Right lobe of liver (tissue), 6 donors: ENCODE data around the gene UBE2F. TPM values are rescaled to one million over a fixed set of nuclear protein-coding genes. Genes with fewer than 3 reads are reported as not detected.
A peak's percentile ranks its signal among the peaks of the same experiment; 100 is the strongest.
"Not testable (repeated sequence)": the region's sequence is repeated elsewhere in the genome, so short reads cannot be mapped to it uniquely, and the experiment has no call there.

Experiments used
- ATAC-seq, 4 donors: fragments of 200-7000 bp; cut with Tn5 transposase; one replicate each; pipeline ENCODE4 v1.9.1; 2020; ENCODE audit warnings: mild to moderate bottlenecking in 4 of 4, moderate library complexity in 4 of 4
- DNase-seq, 3 donors: peaks; one replicate each; pipeline ENCODE4 v3.0.0-alpha.2; 2020
- H3K27ac ChIP-seq, 3 donors: fragments of 200-600 bp; one replicate each; pipeline ENCODE4 v1.8.0; 2022
- H3K27me3 ChIP-seq, 2 donors: fragments of 200-600 bp; one replicate each; pipeline ENCODE4 v1.8.0; 2022
- H3K36me3 ChIP-seq, 4 donors: fragments of 200-600 bp; sonication (generic) in 1 of 4; one replicate each; pipeline versions ENCODE4 v1.5.1 to v1.8.0; 2017 to 2022; ENCODE audit warnings: control low read depth in 1 of 4
- H3K4me1 ChIP-seq, 4 donors: fragments of 200-600 bp; sonication (generic) in 1 of 4; one replicate each; pipeline versions ENCODE4 v1.5.1 to v1.8.0; 2017 to 2022; ENCODE audit warnings: control low read depth in 1 of 4
- H3K4me3 ChIP-seq, 3 donors: fragments of 200-600 bp; one replicate each; pipeline ENCODE4 v1.8.0; 2022
- H3K9me3 ChIP-seq, 4 donors: fragments of 200-600 bp; sonication (generic) in 1 of 4; one replicate each; pipeline versions ENCODE4 v1.5.1 to v1.8.0; 2017 to 2022; ENCODE audit warnings: control low read depth in 1 of 4
- CTCF ChIP-seq, 4 donors: fragments of 200-600 bp in 3 of 4; fragments of 450-650 bp in 1 of 4; IDR thresholded peaks; one replicate each; pipeline versions ENCODE4 v1.5.1 to v1.8.0; 2016 to 2022; ENCODE audit warnings: antibody characterized with exemption in 4 of 4, mild to moderate bottlenecking in 2 of 4
- POLR2A ChIP-seq: fragments of 450-650 bp; IDR thresholded peaks from one replicate; pipeline ENCODE4 v1.6.1; 2017; ENCODE audit warnings: antibody characterized with exemption, mild to moderate bottlenecking
- whole genome bisulfite sequencing: methylation state at CpG from one replicate; pipeline ENCODE4 v1.1.6; 2018; ENCODE audit warnings: low coverage, low lambda C conversion rate; ENCODE audit not compliant: insufficient coverage; ENCODE audit errors: missing lambda C conversion rate; 5-methylcytosine and 5-hydroxymethylcytosine counted together
- intact Hi-C, 2 donors: fragments of 100-400 bp; cut with DNase I; formaldehyde crosslinking; loops; one replicate each; pipeline versions ENCODE4 v1.11.2 to v1.14.1; 2022
- total RNA-seq, 6 experiments: library from RNA; depleted of rRNA in 2 of 6; stranded (reverse); fragments of >200 nt in 2 of 6; fragmentation: NEBNext Ultra II Directional in 3 of 6; extraction: Animal tissue kit (Norgen Biotek cat#: 25700) in 3 of 6; gene quantifications; one replicate each; pipeline versions ENCODE4 v1.1.0 to v1.2.4, GENCODE V29; 2016 to 2023
- donor health status: DM: no; HTN: yes; CAD: no.
- donor health status: DM: no; HTN: no; CAD: no.
- donor health status: DM: no; HTN: no; CAD: no.
- donor health status: DM: no; HTN: yes; CAD: no.
- donor health status: DM: no; HTN: yes; CAD: no.

The UBE2F gene
- total RNA-seq, 6 experiments from 2014 or later = 23.3 to 44.9 (median 28.3) TPM

- no peak for ATAC-seq
- intact Hi-C loops = no loop called here
- no peak for DNase-seq
- H3K36me3 ChIP-seq = peaks cover 0 to 8% (median 0%) of the 10 kb centered on the region in 4 donors
- no peaks in the 10 kb centered on the region for H3K27me3 ChIP-seq
- H3K4me3 ChIP-seq = no peak overlapping the region
- no peaks in the 10 kb centered on the region for H3K9me3 ChIP-seq
- no peak for TF ChIP-seq CTCF (IDR thresholded peaks at IDR 0.05)
- TF ChIP-seq POLR2A = no peak
- no peaks in the 10 kb centered on the region for H3K4me1 ChIP-seq
- H3K27ac ChIP-seq = no peak overlapping the region
- WGBS = 70% methylated on average over 4 of the region's 6 CpGs
These were observed 12.5 kb downstream of the UBE2F start for GRCh38 chr2:237979331-237979730.

- 50% methylated on average over 1 of the region's 1 CpG for WGBS
- H3K27ac ChIP-seq = no peak overlapping the region
- intact Hi-C loops = no loop called here
These were observed 13.3 kb downstream of the UBE2F start for GRCh38 chr2:237980087-237980486.

GRCh38 chr2:237980751-237981150 is 13.9 kb downstream of the UBE2F start:
- Histone ChIP-seq H3K27ac (no peak overlapping the region), H3K27me3 (no peaks in the 10 kb centered on the region), H3K9me3 (no peaks in the 10 kb centered on the region), H3K4me1 (no peaks in the 10 kb centered on the region), H3K4me3 (no peak overlapping the region), H3K36me3 (no peaks in the 10 kb centered on the region)
- ATAC-seq (no peak), DNase-seq (no peak)
- 60% methylated on average over 6 of the region's 6 CpGs for WGBS
- intact Hi-C loops = no loop called here
- TF ChIP-seq CTCF (IDR thresholded peaks at IDR 0.05) (no peak), POLR2A (no peak)

More at GRCh38 chr2:237980087-237980486, 13.3 kb downstream of the UBE2F start:
- peak in 1 of 4 donors; percentile 10 for ATAC-seq
- Histone ChIP-seq H3K27me3 (no peaks in the 10 kb centered on the region), H3K4me1 (no peaks in the 10 kb centered on the region), H3K4me3 (no peak overlapping the region), H3K9me3 (no peaks in the 10 kb centered on the region), H3K36me3 (peaks cover 0 to 6% (median 0%) of the 10 kb centered on the region in 4 donors)
- TF ChIP-seq CTCF (IDR thresholded peaks at IDR 0.05) (no peak), POLR2A (no peak)
- DNase-seq = no peak

GRCh38 chr2:237981621-237982020 is 14.8 kb downstream of the UBE2F start:
- WGBS = 93% methylated on average over 4 of the region's 5 CpGs
- H3K4me1 ChIP-seq, ATAC-seq, DNase-seq, H3K27me3 ChIP-seq, H3K4me3 ChIP-seq, intact Hi-C loops, H3K27ac ChIP-seq, H3K9me3 ChIP-seq, H3K36me3 ChIP-seq: not testable (repeated sequence)

GRCh38 chr2:237982039-237982725 is 15.4 kb downstream of the UBE2F start:
- intact Hi-C loops = no loop called here
- no peaks in the 10 kb centered on the region for H3K9me3 ChIP-seq
- ATAC-seq (no peak), DNase-seq (no peak)
- no peaks in the 10 kb centered on the region for H3K27me3 ChIP-seq
- H3K4me1 ChIP-seq = no peaks in the 10 kb centered on the region
- 84% methylated on average over 8 of the region's 9 CpGs for WGBS
- no peaks in the 10 kb centered on the region for H3K36me3 ChIP-seq
- H3K4me3 ChIP-seq = no peak overlapping the region
- TF ChIP-seq POLR2A = no peak
- TF ChIP-seq CTCF (IDR thresholded peaks at IDR 0.05) = no peak
- H3K27ac ChIP-seq = no peak overlapping the region
